Measurements from ENCODE around the gene GPC4. TPM values are rescaled to one million over a fixed set of nuclear protein-coding genes. Genes with fewer than 3 reads are reported as not detected.

The GPC4 gene
- total RNA-seq, 1 experiment from 2014 or later: 26.2 TPM

GRCh38 chrX:133339566-133339965 is 75.7 kb downstream of the GPC4 start:
- Mint-ChIP-seq H3K9me3 (ENCODE audit: low read depth, unreplicated experiment) (no peaks in the 10 kb centered on the region), H3K27ac (ENCODE audit: unreplicated experiment) (no peak overlapping the region), H3K4me1 (ENCODE audit: low read depth, unreplicated experiment) (peaks cover 8% of the 10 kb centered on the region), H3K27me3 (ENCODE audit: unreplicated experiment) (no peaks in the 10 kb centered on the region), H3K4me3 (ENCODE audit: low read depth, unreplicated experiment) (no peak overlapping the region), H3K36me3 (ENCODE audit: insufficient read depth, unreplicated experiment) (no peaks in the 10 kb centered on the region)
- TF ChIP-seq CTCF (IDR thresholded peaks at IDR 0.05; ENCODE audit: unreplicated experiment): no peak
- no peak for DNase-seq
- intact Hi-C loops (cut with micrococcal nuclease; ENCODE audit: unreplicated experiment): loop anchor here (5.0 kb wide), 1 partner anchor 73 kb away; no protein-coding TSS in a partner anchor
- CTCF ChIA-PET: no interaction called here
- no TSS peak for BruUV-seq (replicated peaks)

GRCh38 chrX:133337250-133337649 is 78.0 kb downstream of the GPC4 start:
- Mint-ChIP-seq H3K27me3 (ENCODE audit: unreplicated experiment) (no peaks in the 10 kb centered on the region), H3K9me3 (ENCODE audit: low read depth, unreplicated experiment) (no peaks in the 10 kb centered on the region), H3K4me3 (ENCODE audit: low read depth, unreplicated experiment) (no peak overlapping the region), H3K4me1 (ENCODE audit: low read depth, unreplicated experiment) (peaks cover 8% of the 10 kb centered on the region), H3K27ac (ENCODE audit: unreplicated experiment) (no peak overlapping the region), H3K36me3 (ENCODE audit: insufficient read depth, unreplicated experiment) (no peaks in the 10 kb centered on the region)
- CTCF ChIA-PET: interaction anchor here (1.0 kb wide), 1 partner anchor 54 kb away, joined by 3 read pairs; no protein-coding TSS in a partner anchor
- peak; percentile 50 for DNase-seq
- intact Hi-C loops (cut with micrococcal nuclease; ENCODE audit: unreplicated experiment): loop anchor here (5.0 kb wide), 1 partner anchor 75 kb away; no protein-coding TSS in a partner anchor
- no TSS peak for BruUV-seq (replicated peaks)
- no peak for TF ChIP-seq CTCF (IDR thresholded peaks at IDR 0.05; ENCODE audit: unreplicated experiment)

- CTCF ChIA-PET: interaction anchor here (0.7 to 1.1 kb wide), 3 partner anchors 78 to 335 kb away, joined by 4 to 16 read pairs (median 6); partner anchors contain the start of gene GPC4
- no peaks in the 10 kb centered on the region for H3K9me3 Mint-ChIP-seq (ENCODE audit: low read depth, unreplicated experiment)
- H3K36me3 Mint-ChIP-seq (ENCODE audit: insufficient read depth, unreplicated experiment): no peaks in the 10 kb centered on the region
- TF ChIP-seq CTCF (IDR thresholded peaks at IDR 0.05; ENCODE audit: unreplicated experiment): peak; percentile 38
- no peaks in the 10 kb centered on the region for H3K27me3 Mint-ChIP-seq (ENCODE audit: unreplicated experiment)
- H3K4me1 Mint-ChIP-seq (ENCODE audit: low read depth, unreplicated experiment): peaks cover 8% of the 10 kb centered on the region
- peak; percentile 41 for DNase-seq
- intact Hi-C loops (cut with micrococcal nuclease; ENCODE audit: unreplicated experiment): loop anchor here (1.0 to 5.0 kb wide), 2 partner anchors 77 to 335 kb away; no protein-coding TSS in a partner anchor
- BruUV-seq (replicated peaks): no TSS peak
- H3K27ac Mint-ChIP-seq (ENCODE audit: unreplicated experiment): no peak overlapping the region
- H3K4me3 Mint-ChIP-seq (ENCODE audit: low read depth, unreplicated experiment): no peak overlapping the region
Measured at GRCh38 chrX:133335027-133335426, 80.3 kb downstream of the GPC4 start.

GRCh38 chrX:133333154-133333750 is 82.0 kb downstream of the GPC4 start:
- CTCF ChIA-PET: no interaction called here
- Mint-ChIP-seq H3K27me3 (ENCODE audit: unreplicated experiment) (no peaks in the 10 kb centered on the region), H3K36me3 (ENCODE audit: insufficient read depth, unreplicated experiment) (no peaks in the 10 kb centered on the region), H3K4me3 (ENCODE audit: low read depth, unreplicated experiment) (no peak overlapping the region), H3K9me3 (ENCODE audit: low read depth, unreplicated experiment) (no peaks in the 10 kb centered on the region), H3K27ac (ENCODE audit: unreplicated experiment) (no peak overlapping the region), H3K4me1 (ENCODE audit: low read depth, unreplicated experiment) (peaks cover 8% of the 10 kb centered on the region)
- TF ChIP-seq CTCF (IDR thresholded peaks at IDR 0.05; ENCODE audit: unreplicated experiment): no peak
- no TSS peak for BruUV-seq (replicated peaks)
- intact Hi-C loops (cut with micrococcal nuclease; ENCODE audit: unreplicated experiment): no loop called here
- DNase-seq: no peak

Data from Calu3 (cell line).